Effector memory CD4-positive, alpha-beta T cell (primary cell): ENCODE data around the gene HACL1.
"Not testable (repeated sequence)": the region's sequence is repeated elsewhere in the genome, so short reads cannot be mapped to it uniquely, and the experiment has no call there.

Source experiments
- DNase-seq, 3 donors: peaks; one replicate each; pipeline ENCODE4 v3.0.0-alpha.2; 2020
- H3K27ac ChIP-seq: 2 replicates; pipeline ENCODE4 v1.7.0; 2013; ENCODE audit warnings: mild to moderate bottlenecking, low read length, moderate library complexity; ENCODE audit not compliant: insufficient read depth, poor library complexity, severe bottlenecking
- H3K27me3 ChIP-seq: replicated peaks from 2 replicates; pipeline ENCODE4 v1.7.0; 2013; ENCODE audit warnings: mild to moderate bottlenecking, low read length; ENCODE audit not compliant: insufficient read depth, control insufficient read depth, poor library complexity, severe bottlenecking
- H3K36me3 ChIP-seq: 2 replicates; pipeline ENCODE4 v1.7.0; 2013; ENCODE audit warnings: mild to moderate bottlenecking, low read length, moderate library complexity; ENCODE audit not compliant: control insufficient read depth, insufficient read depth
- H3K4me1 ChIP-seq: 2 replicates; pipeline ENCODE4 v1.7.0; 2013; ENCODE audit warnings: low read length, mild to moderate bottlenecking; ENCODE audit not compliant: control insufficient read depth, insufficient read depth, poor library complexity, severe bottlenecking
- H3K4me3 ChIP-seq: 2 replicates; pipeline ENCODE4 v1.7.0; 2013; ENCODE audit warnings: low read length, low read depth, mild to moderate bottlenecking; ENCODE audit not compliant: insufficient read depth, poor library complexity, severe bottlenecking
- H3K9me3 ChIP-seq: 2 replicates; pipeline ENCODE4 v1.7.0; 2013; ENCODE audit warnings: mild to moderate bottlenecking, low read length, moderate library complexity; ENCODE audit not compliant: control insufficient read depth

The HACL1 gene

DNA sequence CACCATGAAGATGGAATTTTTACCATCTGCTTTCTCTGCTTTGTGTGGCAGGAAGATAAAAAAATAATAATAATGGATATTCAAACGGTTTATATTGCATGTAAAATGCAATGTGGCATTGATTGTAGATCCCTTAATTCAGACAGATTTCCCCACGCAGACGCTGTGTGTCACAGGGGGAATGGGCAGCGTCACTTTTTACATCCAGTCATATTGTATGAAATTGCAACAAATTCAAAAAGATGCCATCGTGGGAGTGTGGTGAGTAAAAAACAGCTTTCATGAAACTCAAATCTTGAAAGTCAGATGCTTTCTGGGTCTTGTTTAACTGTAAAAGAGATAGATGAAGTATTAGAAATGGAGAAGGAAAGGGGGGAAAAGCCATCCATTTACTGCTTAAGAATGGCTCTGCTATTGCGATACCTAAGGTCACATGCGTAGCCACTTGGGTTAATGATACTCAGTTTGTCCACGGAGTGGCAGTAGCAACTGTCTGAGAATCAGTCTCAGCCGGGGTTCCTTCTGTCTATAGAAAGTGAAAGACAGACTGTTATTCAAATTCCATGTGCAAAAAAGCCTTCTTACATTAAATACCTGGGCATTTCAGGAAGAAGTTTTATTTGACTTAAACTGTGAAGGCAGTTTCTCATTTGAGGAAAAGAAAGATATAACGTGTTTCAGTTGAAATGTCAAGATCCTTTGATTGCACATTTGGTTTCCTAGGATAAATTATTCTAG is 28.7 kb upstream of the HACL1 start:
- no peak overlapping the region for H3K27ac ChIP-seq
- H3K9me3 ChIP-seq, result no peaks in the 10 kb centered on the region
- no peaks in the 10 kb centered on the region for H3K36me3 ChIP-seq
- H3K4me1 ChIP-seq, result peaks cover 4% of the 10 kb centered on the region
- peak; percentile 26 to 51 (median 46) for DNase-seq
- no peaks in the 10 kb centered on the region for H3K27me3 ChIP-seq
- peak overlapping the region; percentile 28 for H3K4me3 ChIP-seq

DNA sequence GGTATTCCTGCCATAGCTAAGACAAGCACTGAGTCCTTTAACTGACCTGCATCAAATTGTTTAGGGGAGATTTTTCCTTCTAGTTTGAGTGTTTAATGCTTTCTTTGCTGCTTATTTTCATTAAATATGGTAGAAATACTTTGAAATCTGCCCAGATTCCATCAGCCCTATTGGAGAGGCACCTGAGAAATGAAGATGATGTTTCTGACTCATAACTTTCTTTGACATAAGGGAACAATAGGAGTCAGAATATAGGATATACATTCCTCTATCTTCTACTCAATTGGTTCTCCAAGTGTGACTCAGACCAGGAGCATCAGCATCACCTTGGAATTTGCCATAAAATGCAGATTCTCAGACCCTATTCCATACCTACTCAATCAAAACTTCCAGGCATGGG is 27.6 kb upstream of the HACL1 start:
- Histone ChIP-seq H3K9me3 (no peaks in the 10 kb centered on the region), H3K27me3 (no peaks in the 10 kb centered on the region), H3K36me3 (no peaks in the 10 kb centered on the region), H3K4me3 (no peak overlapping the region), H3K4me1 (peaks cover 14% of the 10 kb centered on the region), H3K27ac (no peak overlapping the region)
- no peak for DNase-seq

DNA sequence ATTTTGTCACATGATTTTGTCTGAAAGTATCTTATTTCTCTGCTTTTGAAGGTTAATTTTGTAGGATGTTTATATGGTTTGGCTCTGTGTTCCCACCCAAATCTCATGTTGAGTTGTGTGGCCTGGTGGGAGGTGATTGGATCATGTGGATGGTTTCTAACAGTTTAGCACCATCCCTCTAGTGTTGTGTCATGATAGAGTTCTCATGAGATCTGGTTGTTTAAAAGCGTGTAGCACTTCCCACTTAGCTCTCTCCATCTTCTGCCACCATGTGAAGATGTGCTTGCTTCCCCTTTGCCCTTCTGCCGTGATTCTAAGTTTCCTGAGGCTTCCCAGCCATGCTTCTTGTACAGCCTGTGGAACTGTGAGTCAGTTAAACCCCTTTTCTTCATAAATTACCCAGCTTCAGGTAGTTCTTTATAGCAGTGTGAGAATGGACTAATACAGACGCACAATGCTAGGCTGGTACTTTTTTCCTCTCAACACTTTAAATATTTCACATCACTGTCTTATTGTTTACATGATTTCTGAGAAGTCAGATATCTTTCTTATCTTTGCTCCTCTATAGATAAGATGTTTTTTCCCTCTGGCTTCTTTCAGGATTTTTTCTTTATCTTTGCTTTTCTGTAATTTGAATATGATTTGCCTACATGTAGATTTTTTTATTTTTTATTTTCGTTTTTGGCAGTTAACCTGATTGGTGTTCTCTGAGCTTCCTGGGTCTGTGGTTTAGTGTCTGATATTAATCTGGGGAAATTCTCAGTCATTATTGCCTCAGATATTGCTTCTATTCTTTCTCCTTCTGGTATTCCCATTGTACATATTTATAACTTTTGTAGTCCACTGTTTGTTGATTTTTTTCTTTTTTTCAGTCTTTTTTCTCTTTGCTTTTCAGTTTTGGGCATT is 22.4 kb upstream of the HACL1 start:
- no peaks in the 10 kb centered on the region for H3K36me3 ChIP-seq
- H3K9me3 ChIP-seq, result no peaks in the 10 kb centered on the region
- DNase-seq, result no peak

DNA sequence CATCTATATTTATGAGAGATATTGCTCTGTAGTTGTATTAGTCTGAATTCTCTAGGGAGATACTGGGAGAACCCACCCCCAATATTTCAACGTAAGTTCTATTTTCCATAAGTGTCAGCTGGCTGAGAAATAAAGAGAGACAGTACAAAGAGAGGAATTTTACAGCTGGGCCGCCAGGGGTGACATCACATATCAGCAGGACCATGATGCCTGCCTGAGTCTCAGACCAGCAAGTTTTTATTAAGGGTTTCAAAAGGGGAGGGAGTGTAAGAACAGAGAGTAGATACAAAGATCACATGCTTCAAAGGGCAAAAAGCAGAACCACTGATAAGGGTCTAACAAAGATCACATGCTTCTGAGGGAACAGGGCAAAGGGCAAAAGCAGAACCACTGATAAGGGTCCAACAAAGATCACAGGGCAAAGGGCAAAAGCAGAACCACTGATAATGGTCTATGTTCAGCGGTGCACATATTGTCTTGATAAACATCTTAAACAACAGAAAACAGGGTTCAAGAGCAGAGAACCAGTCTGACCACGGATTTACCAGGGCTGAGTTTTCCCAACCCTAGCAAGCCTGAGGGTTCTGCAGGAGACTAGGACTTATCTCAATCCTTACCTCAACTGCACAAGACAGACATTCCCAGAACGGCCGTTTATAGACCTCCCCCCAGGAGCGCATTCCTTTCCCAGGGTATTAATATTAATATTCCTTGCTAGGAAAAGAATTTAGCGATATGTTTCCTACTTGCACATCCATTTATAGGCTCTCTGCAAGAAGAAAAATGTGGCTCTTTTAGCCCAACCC is 18.5 kb upstream of the HACL1 start:
- not testable (repeated sequence) for DNase-seq, H3K4me3 ChIP-seq, H3K9me3 ChIP-seq, H3K27me3 ChIP-seq, H3K27ac ChIP-seq, H3K4me1 ChIP-seq, H3K36me3 ChIP-seq

More for the DNA sequence above, 22.4 kb upstream of the HACL1 start:
- Histone ChIP-seq H3K4me1 (peaks cover 14% of the 10 kb centered on the region), H3K27ac (peak overlapping the region; percentile 65), H3K27me3 (no peaks in the 10 kb centered on the region), H3K4me3 (peak overlapping the region; percentile 30)

DNA sequence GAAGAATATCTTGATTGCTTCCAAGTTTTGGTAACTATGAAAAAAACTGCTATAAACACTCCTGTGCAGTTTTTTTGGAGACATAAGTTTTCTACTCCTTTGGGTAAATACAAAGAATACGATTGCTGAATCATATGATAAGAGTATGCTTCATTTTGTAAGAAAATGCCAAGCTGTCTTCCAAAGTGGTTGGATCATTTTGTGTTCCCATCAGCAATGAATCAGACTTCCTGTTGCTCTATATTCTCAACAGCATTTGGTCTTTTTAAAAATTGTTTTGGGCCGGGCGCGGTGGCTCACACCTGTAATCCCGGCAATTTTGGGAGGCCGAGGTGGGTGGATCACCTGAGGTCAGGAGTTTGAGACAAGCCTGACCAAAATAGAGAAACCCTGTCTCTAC is 14.7 kb upstream of the HACL1 start:
- Histone ChIP-seq H3K27me3 (no peaks in the 10 kb centered on the region), H3K27ac (no peak overlapping the region)
- no peak for DNase-seq

DNA sequence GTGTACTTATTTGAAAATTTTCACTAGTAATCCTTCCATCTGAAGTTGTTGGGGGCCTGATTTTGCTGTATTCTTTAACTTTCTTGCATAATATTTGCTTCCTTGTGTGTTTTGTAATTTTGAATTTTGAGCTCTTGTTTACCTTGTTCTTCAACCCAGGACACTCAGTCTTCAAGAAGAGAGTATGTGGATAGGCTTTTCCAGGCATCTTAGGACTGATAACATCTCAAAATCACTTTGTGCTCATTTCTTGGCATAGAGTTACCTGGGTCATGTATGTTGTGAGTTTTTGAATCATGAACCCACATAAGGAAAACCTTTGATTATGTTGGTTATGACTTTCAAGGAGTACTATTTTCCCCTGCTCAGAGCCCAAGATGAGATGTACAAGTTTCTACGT is 13.6 kb upstream of the HACL1 start:
- DNase-seq, result no peak
- Histone ChIP-seq H3K9me3 (no peaks in the 10 kb centered on the region), H3K27me3 (no peaks in the 10 kb centered on the region), H3K27ac (no peak overlapping the region), H3K4me1 (no peaks in the 10 kb centered on the region), H3K36me3 (no peaks in the 10 kb centered on the region), H3K4me3 (no peak overlapping the region)

More for the DNA sequence above, 14.7 kb upstream of the HACL1 start:
- Histone ChIP-seq H3K9me3 (no peaks in the 10 kb centered on the region), H3K36me3 (no peaks in the 10 kb centered on the region), H3K4me1 (no peaks in the 10 kb centered on the region), H3K4me3 (no peak overlapping the region)

DNA sequence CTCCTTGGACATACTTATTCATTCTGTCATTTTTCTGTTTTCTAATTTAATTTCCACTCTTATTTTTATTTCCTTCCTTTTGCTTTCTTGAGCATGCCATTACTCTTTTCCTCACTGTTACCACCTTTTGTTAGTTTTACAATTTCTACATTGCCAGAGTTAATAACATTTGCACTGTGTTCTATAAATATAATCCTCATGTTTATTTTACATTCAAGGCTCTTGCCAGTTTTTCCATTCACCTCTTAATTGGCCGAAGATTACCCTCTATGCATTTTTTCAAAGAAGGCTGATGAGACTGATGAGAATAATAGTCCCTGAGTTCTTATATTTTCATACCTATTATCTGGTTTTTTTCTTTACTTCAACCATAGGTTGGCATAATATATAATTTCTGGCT is 10.6 kb upstream of the HACL1 start:
- Histone ChIP-seq H3K9me3 (no peaks in the 10 kb centered on the region), H3K4me3 (no peak overlapping the region), H3K27ac (no peak overlapping the region), H3K36me3 (no peaks in the 10 kb centered on the region), H3K27me3 (no peaks in the 10 kb centered on the region), H3K4me1 (no peaks in the 10 kb centered on the region)
- no peak for DNase-seq

DNA sequence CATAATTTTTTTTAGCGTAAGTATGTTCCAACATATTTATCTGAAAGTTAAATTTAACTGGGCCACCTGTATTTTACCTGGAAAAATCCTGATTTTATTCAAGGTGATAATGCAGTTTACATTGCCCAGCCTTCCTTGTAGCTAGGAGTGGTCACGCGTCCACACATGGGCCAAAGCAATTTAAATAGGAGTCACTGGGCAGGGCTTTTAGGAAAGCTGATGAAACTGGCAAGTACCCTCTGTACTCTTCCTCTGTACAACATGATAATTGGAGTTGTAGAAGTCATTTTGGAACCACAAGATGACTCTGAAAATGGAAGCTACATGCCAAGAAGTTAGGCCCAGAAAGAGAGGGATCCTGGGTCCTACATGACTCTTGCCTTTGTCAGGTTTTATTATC is 9.6 kb upstream of the HACL1 start:
- Histone ChIP-seq H3K4me3 (no peak overlapping the region), H3K36me3 (no peaks in the 10 kb centered on the region), H3K4me1 (no peaks in the 10 kb centered on the region), H3K9me3 (no peaks in the 10 kb centered on the region), H3K27ac (no peak overlapping the region), H3K27me3 (no peaks in the 10 kb centered on the region)
- no peak for DNase-seq

DNA sequence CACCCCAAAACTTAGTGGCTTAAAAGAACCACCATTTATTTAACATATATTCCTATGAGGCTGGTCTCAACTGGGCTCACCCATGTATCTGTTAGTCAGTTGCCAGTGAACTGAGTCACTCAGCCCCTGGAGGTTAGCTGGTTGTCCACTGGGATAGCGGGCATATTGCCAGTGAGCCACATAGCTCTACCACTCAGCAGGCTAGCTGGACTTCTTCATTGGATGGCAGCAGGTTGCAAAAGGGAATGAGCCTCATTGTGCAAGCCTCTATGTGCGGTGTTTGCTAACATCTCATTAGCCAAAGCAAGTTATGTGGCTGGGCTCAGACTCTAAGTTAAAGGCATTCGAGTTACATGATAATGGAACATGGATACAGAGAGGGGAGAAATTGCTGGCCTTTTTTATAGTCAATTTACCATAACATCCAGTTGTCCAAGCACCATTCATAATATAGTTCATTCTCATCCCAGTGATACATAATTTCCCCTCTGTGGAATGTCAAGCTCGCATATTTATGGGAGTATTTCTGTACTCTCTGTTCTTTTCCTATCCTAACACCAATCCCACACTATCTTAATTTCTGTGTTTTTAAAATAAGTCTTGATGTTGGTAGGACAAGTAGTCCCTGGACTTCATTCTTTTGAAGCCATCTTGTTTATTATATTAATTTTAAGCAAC is 8.9 kb upstream of the HACL1 start:
- no peak for DNase-seq

More for the DNA sequence above, 8.9 kb upstream of the HACL1 start:
- Histone ChIP-seq H3K36me3 (peaks cover 2% of the 10 kb centered on the region), H3K9me3 (no peaks in the 10 kb centered on the region), H3K4me3 (no peak overlapping the region), H3K27me3 (no peaks in the 10 kb centered on the region), H3K4me1 (no peaks in the 10 kb centered on the region), H3K27ac (no peak overlapping the region)
